Nephron (organoid): ENCODE data around the gene ZNF679.
"Not testable (repeated sequence)": the region's sequence is repeated elsewhere in the genome, so short reads cannot be mapped to it uniquely, and the experiment has no call there.

Source experiments
- H3K27ac Mint-ChIP-seq, 3 experiments: 2 replicates each; pipeline ENCODE4 v1.8.0; 2020; ENCODE audit warnings: mixed read lengths in 3 of 3, mild to moderate bottlenecking in 2 of 3, moderate library complexity in 1 of 3
- H3K27me3 Mint-ChIP-seq: 2 replicates; pipeline ENCODE4 v1.8.0; 2021; ENCODE audit warnings: low read depth, mild to moderate bottlenecking, moderate library complexity, mixed read lengths
- H3K36me3 Mint-ChIP-seq: 2 replicates; pipeline ENCODE4 v1.8.0; 2020; ENCODE audit warnings: low read depth, mixed read lengths
- H3K4me1 Mint-ChIP-seq: 2 replicates; pipeline ENCODE4 v1.8.0; 2020; ENCODE audit warnings: mixed read lengths
- H3K4me3 Mint-ChIP-seq, 3 experiments: 2 replicates each; pipeline ENCODE4 v1.8.0; 2020; ENCODE audit warnings: mild to moderate bottlenecking in 3 of 3, mixed read lengths in 3 of 3, moderate library complexity in 2 of 3
- H3K9me3 Mint-ChIP-seq: 2 replicates; pipeline ENCODE4 v1.8.0; 2020; ENCODE audit warnings: mixed read lengths
- CTCF ChIP-seq, 3 experiments: fragments of 200-600 bp; sonication (generic); IDR thresholded peaks; one replicate each; pipeline ENCODE4 v1.5.0; 2021; ENCODE audit warnings: antibody characterized with exemption in 3 of 3; ENCODE audit not compliant: unreplicated experiment in 3 of 3

ZNF679 gene

DNA sequence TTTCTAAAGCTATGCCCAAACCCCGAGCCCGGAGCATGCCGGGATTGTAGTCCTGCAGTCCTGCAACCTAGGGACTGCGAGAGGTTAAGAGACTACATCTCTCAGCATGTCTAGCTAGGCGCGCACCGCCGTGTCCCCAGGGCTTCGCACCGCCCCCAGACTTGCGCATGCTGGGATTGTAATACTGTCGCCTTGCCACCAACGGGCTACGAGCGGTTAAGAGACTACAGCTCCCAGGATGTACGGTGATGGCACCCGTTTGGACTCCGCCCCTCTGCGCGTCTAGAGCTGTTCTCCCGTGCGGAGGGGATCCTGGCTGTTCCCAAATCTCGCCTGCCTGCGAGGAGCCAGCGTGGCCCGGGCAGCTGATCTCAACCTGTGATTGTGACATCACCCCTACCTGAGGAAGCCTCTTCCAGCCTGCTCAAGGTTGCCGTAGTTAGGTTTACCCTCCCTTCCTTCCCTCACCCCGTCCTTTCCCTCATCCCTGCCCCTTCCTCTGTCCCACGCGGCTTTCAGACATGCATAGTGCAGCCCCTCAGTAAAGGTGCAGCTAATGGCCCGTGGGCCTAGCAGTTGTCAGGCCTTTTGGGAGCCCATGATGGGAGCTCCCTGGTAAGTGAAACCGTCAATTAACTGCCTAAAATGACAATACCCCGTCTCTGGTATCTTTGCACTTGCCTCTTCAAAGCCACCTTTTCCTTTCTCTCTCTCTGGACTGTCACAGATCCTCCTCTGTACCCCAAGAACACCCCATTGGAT lies 79.2 kb downstream of the ZNF679 start:
- Mint-ChIP-seq H3K4me3 (no peak overlapping the region), H3K36me3 (no peaks in the 10 kb centered on the region), H3K27ac (no peak overlapping the region), H3K4me1 (no peaks in the 10 kb centered on the region), H3K9me3 (peaks cover 39% of the 10 kb centered on the region), H3K27me3 (no peaks in the 10 kb centered on the region)
- no peak for TF ChIP-seq CTCF (IDR thresholded peaks at IDR 0.05; ENCODE audit: unreplicated experiment in 3 of 3)

- Mint-ChIP-seq H3K4me3 (no peak overlapping the region), H3K36me3 (no peaks in the 10 kb centered on the region), H3K27ac (no peak overlapping the region), H3K27me3 (no peaks in the 10 kb centered on the region), H3K4me1 (no peaks in the 10 kb centered on the region), H3K9me3 (peaks cover 44% of the 10 kb centered on the region)
- TF ChIP-seq CTCF (IDR thresholded peaks at IDR 0.05; ENCODE audit: unreplicated experiment in 3 of 3) = no peak
Measured at GRCh38 chr7:64308016-64308270, 79.7 kb downstream of the ZNF679 start.

DNA sequence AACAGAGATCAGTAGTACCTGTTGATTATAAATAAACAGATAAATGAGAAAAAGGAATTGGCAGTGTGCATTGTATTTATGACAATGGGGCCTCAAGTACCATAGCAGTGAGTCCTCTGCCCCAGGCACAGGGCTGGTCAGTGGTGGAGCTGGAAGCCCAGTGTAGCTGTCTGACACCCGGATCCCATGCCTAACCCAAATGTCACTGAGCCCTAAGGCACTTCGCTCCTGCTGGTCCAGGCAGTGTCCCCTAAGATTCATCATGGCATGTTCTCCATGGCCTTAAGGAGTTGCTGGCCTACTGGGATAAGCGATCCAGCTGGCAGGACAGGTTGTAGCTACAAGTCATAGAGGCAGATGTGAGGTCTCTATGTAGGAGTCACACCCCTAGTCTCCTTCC lies 82.2 kb downstream of the ZNF679 start:
- Mint-ChIP-seq H3K4me1 (no peaks in the 10 kb centered on the region), H3K27ac (no peak overlapping the region), H3K4me3 (no peak overlapping the region), H3K36me3 (no peaks in the 10 kb centered on the region), H3K27me3 (no peaks in the 10 kb centered on the region), H3K9me3 (peaks cover 50% of the 10 kb centered on the region)
- TF ChIP-seq CTCF (IDR thresholded peaks at IDR 0.05; ENCODE audit: unreplicated experiment in 3 of 3) = no peak

DNA sequence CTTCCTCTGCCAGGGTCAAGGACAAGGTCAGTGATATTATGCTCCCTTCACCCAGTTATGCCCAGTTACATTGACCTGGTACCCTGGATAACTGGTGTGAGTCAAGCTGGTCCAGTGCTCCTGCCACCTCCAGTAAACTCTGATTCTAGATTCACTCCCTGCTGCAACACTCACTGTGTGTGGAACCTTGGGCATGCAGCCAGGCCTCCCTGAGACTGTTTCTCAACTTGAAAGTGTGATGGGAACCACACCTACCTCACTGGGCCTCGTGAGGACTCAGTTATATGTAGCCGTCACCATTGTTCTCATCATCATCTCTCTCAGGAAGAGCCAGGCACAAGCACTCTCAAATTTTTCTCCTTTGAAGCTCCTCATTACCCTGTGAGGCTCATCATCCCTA lies 84.6 kb downstream of the ZNF679 start:
- peaks cover 43% of the 10 kb centered on the region for H3K9me3 Mint-ChIP-seq
- no peak overlapping the region for H3K4me3 Mint-ChIP-seq
- H3K27me3 Mint-ChIP-seq = no peaks in the 10 kb centered on the region
- TF ChIP-seq CTCF (IDR thresholded peaks at IDR 0.05; ENCODE audit: unreplicated experiment in 3 of 3) = no peak
- no peaks in the 10 kb centered on the region for H3K4me1 Mint-ChIP-seq
- H3K36me3 Mint-ChIP-seq = no peaks in the 10 kb centered on the region
- H3K27ac Mint-ChIP-seq = no peak overlapping the region

DNA sequence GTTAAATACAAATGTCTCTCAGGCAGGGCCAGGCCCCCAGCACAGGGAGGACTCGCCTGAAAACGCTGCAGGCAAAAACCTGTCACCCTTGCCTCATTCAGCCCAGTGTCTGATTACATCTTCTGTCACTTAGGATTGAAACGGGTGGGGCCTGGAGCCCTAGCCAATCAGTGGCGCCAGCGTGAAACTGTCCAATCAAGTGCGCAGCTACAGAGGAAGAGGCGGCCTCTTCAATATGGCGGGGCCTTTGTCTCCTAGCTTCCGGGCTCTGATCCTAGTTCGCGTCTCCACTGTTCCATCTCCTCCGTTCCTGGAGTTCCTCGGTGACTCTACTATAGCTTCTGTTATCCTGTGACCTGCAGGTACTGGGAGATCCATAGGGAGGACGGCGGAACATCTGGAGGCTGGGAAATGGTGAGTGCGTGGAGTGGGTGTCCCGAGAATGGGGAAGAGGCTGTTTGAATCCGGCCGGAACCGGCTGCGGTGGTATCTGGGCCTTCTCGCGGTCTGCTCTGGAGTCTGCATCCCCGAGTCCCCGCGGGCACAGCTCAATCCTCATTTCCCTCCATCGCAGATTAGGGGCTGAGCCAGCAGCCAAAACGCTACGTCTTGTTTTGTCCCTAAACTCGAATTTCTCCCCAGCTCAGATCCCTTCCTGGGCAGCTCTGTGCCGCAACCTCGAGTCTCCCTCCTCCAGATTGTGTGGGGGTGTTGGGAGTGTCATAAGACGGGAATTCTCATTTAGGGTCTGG lies 85.6 kb downstream of the ZNF679 start, which contains the start of gene ZNF736:
Gene ZNF736 (plus strand): TSS at position 222 of the 752 bp plus-strand sequence. CDS start 190 bp downstream, at position 412.
- Mint-ChIP-seq H3K4me1 (no peaks in the 10 kb centered on the region), H3K27ac (no peak within 1 kb of the TSS), H3K9me3 (peaks cover 42% of the 10 kb centered on the region), H3K4me3 (no peak within 1 kb of the TSS), H3K27me3 (no peaks in the 10 kb centered on the region), H3K36me3 (no peaks in the 10 kb centered on the region)
- TF ChIP-seq CTCF (IDR thresholded peaks at IDR 0.05; ENCODE audit: unreplicated experiment in 3 of 3) = no peak

DNA sequence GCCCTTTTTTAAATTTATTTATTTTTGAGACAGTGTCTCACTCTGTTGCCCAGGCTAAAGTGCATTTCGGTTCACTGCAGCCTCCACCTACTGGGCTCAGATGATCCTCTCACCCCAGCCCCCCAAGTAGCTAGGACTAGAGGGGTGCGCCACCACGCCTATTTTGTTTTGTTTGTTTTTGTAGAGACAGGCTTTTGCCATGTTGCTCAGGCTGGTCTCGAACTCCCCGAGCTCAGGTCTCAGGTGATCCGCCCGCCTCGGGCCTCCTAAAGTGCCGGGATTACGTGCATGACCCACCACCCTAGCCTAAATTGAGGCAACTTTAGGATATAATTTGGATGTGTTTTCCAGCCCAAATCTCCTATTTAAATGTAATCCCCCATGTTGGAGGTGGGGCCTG lies 86.3 kb downstream of the ZNF679 start:
- Mint-ChIP-seq H3K36me3 (no peaks in the 10 kb centered on the region), H3K27me3 (no peaks in the 10 kb centered on the region), H3K27ac (no peak overlapping the region), H3K9me3 (peaks cover 39% of the 10 kb centered on the region), H3K4me1 (no peaks in the 10 kb centered on the region), H3K4me3 (no peak overlapping the region)
- no peak for TF ChIP-seq CTCF (IDR thresholded peaks at IDR 0.05; ENCODE audit: unreplicated experiment in 3 of 3)

- H3K27ac Mint-ChIP-seq, H3K4me3 Mint-ChIP-seq, H3K4me1 Mint-ChIP-seq, H3K27me3 Mint-ChIP-seq, H3K36me3 Mint-ChIP-seq: not testable (repeated sequence)
- peaks cover 38% of the 10 kb centered on the region for H3K9me3 Mint-ChIP-seq
Measured at GRCh38 chr7:64316031-64316742, 87.9 kb downstream of the ZNF679 start.
